PFSK-1 (cell line): ENCODE results near the gene HACD3.

Experiments used
- POLR2AphosphoS5 ChIP-seq: IDR thresholded peaks from 2 replicates; pipeline ENCODE4 v1.6.1; 2012; ENCODE audit warnings: low read depth, mild to moderate bottlenecking, control low read depth, low read length, moderate library complexity
- TAF1 ChIP-seq: IDR thresholded peaks from 2 replicates; pipeline ENCODE4 v1.6.1; 2012; ENCODE audit warnings: low read length, control low read depth, borderline replicate concordance; ENCODE audit not compliant: insufficient read depth
- TF ChIP-seq, protein P1 (sequence below), 2 experiments: IDR thresholded peaks; 2 replicates each; pipeline versions ENCODE4 v1.6.1 to v1.8.0; 2011 to 2012; ENCODE audit warnings: low read depth in 2 of 2, low read length in 2 of 2, control low read depth in 1 of 2, inconsistent platforms in 1 of 2, mild to moderate bottlenecking in 1 of 2, moderate library complexity in 1 of 2; ENCODE audit not compliant: insufficient read depth in 1 of 2

DNA sequence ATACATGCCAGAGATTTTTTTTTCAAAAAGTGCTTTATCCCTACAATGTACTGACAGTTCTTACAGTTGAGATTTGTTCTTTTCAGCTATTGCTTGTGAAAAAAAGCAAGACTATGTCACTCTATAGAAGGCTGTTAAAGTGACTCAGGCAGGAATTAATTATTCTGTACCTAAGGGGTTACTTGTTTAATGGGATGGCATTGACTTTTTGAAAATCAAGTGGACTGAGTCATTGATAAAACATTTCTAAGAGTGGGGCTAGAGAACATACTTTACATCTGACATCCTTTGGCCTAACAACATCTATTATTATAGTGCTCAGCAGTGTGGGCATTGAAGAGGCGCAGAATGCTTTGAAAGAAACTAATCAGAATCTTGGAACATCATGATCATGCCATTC lies 46.4 kb downstream of the HACD3 start:
- no peak for TF ChIP-seq TAF1
- TF ChIP-seq, protein P1, sequence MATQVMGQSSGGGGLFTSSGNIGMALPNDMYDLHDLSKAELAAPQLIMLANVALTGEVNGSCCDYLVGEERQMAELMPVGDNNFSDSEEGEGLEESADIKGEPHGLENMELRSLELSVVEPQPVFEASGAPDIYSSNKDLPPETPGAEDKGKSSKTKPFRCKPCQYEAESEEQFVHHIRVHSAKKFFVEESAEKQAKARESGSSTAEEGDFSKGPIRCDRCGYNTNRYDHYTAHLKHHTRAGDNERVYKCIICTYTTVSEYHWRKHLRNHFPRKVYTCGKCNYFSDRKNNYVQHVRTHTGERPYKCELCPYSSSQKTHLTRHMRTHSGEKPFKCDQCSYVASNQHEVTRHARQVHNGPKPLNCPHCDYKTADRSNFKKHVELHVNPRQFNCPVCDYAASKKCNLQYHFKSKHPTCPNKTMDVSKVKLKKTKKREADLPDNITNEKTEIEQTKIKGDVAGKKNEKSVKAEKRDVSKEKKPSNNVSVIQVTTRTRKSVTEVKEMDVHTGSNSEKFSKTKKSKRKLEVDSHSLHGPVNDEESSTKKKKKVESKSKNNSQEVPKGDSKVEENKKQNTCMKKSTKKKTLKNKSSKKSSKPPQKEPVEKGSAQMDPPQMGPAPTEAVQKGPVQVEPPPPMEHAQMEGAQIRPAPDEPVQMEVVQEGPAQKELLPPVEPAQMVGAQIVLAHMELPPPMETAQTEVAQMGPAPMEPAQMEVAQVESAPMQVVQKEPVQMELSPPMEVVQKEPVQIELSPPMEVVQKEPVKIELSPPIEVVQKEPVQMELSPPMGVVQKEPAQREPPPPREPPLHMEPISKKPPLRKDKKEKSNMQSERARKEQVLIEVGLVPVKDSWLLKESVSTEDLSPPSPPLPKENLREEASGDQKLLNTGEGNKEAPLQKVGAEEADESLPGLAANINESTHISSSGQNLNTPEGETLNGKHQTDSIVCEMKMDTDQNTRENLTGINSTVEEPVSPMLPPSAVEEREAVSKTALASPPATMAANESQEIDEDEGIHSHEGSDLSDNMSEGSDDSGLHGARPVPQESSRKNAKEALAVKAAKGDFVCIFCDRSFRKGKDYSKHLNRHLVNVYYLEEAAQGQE (IDR thresholded peaks at IDR 0.05; ENCODE audit: insufficient read depth in 1 of 2, low read depth in 2 of 2, low read length in 2 of 2) = no peak
- TF ChIP-seq POLR2AphosphoS5 = no peak
